ENCODE measurements around the gene KAZN.

The KAZN gene

DNA sequence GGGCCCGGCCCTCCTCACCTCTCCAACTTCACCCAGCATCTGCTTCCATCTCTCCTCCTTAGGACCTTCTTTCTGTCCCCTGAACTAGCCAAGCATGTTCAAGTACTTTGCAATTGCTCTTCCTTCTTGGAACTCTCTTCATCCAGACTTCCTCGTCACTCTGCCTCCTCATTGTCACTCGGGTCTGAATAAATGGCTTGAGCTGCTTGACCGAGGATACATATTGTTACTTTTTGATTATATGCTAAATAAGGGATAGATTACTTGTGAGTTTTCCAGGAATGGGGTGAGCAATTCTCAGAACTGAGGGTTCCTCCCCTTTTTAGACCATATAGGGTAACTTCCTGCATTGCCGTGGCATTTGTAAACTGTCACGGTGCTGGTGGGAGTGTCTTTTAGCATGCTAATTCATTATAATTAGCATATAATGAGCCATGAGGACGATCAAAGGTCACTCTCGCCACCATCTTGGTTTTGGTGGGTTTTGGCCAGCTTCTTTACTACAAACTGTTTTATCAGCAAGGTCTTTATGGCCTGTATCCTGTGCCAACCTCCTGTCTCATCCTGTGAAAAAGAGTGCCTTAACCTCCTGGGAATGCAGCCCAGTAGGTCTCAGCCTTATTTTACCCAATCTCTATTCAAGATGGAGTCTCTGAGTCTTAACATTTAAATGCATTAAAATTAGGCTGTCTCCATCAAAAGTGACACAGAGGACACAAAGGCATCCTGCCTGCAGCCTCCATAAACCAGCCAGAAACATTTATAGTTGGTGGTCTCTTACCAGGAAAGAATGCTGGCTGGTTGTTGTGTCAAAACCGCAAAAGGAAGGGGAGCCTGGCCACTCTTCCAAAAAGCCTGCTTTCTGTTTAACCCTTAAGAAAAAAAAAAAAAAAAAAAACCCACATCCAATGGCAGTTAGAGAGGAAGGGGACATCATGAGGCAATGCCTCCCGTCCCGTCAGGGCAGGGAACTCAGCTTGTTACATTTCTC is 179.3 kb downstream of the KAZN start:
- DNase-seq = no peak

DNA sequence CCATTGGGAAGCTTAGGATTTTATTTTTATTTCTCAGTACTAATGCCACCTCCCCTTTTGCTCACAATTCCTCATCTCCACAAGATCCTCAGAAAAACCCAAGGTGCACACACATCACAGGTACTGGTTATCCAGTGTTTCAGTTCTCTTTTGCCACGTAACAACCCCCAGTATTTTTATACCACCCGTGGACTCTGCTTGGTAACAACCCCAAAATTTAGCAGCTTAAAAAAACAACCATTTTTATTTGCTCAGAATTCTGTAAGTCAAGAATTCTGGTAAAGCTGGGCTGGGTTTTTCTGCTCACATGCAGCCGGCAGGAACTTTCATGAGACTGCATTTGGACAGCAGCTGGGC is 180.0 kb downstream of the KAZN start:
- DNase-seq = no peak

DNA sequence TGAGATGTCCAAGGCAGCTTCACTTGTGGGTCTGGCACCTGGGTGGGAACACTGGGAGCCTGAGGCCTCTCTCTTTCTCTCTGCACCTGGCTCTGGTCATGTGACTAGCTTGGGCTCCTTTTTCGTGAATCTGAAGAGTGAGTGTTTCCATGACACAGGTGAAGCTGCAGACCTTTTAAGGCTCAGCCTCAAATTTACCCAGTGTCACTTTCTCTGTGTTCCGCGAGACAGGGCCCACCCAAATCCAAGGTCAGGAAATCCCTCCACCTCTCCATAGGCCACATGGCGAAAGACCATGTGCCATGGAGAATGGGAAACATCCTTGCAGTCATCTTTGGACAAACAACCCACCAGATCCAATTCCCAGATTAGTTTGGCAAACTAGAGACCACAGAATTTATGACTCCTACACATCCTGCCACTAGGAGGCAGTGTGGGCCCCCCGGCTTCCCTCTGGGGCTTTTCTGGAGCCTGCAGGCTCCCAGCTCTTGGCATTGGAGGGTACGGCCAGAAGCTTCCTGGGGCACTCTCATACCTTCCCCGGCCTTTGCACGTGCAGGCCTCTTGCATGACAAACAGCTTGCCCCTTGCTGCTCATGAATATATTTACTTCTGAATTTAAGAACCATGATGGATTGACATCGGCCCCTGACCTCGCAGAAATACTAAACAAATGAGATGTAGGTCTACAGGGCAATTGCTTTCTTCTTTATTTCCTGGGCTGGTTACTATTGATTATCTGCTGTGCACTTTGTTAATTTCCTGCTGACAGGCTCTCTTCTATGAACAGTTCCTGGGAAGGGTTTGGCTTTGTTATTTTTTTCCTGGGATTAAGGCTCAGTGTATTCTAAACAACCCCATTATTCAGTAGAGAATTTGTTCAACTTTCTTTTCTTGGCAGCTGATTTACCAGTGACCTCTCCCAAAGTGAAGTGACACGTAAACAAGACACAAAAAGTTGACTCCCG is 180.7 kb downstream of the KAZN start:
- DNase-seq = no peak

DNA sequence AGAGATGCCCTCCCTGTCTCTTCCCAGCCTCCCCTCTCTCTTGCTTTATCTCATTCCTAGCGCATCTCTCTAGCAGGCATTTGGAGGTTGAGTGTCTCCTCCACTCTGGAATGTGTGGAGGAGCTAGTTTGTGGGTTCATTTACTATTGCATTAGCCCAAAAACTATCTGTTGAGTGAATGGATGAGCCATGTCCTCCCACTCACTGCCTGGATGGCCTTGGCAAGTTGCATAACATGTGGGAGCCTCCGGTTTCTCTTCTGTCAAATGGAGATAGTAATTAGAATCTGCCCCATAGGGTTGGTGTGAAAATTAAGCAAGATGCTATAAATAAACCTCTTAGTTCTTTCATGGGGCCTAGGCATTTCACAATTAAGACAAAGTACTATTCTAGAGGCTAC is 181.8 kb downstream of the KAZN start:
- DNase-seq = no peak

DNA sequence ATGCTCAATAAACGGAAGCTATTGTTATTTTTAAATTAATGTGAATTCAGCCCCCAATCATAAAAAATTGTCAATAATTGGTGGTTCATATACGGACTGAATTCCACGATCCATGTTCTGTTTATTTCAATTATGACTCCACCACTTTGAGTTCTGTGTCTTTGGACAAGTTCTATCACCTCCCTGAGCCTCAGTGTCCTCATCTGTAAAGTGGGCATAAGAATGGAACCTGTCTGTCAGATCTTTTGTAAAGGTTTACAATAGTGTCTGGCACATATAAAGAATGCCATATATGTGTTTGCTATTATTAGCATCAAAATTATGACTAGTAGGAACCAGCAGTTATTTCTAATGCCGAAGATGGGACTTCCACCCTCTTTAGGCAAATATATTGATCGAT is 183.3 kb downstream of the KAZN start:
- DNase-seq = no peak

DNA sequence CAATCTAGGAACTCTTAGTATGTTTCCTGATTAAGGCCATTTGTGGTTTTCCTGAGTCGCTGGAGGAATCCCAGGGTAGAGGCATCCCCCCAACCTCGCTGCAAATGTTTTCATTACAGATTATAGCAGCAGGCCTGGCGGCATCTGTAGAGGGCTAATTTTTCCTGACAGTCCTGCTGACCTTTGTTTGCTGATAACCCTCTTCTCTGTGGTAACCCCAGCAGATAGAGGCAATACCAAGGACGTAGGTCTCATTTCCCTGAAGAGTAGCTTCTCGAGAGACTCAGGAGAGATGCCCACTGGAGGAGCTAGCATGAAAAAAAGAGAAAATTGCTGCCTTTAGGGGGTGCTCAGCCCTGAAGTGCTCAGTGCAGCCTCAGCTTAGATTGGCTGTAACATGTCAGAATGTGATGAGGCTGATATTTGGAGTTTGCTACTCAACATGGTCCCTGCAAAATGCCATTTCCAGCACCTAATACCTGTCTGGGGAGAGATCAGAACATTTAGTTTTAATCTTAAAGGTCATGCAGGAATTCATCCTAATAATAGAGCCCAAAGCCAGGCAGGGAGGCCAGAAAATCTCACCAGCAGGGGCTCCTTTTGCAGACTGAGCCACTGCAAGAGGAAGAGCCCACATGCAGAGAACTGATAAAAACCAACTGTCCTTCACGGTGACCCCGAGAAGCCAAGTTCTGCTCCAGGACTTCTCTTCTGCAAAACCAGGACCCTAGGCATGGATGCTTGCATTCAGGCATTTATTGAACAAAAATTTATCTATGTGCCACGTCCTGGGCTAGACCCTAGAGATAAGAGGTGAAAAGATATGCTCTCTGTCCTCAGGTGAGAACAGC is 184.5 kb downstream of the KAZN start:
- no peak for DNase-seq

DNA sequence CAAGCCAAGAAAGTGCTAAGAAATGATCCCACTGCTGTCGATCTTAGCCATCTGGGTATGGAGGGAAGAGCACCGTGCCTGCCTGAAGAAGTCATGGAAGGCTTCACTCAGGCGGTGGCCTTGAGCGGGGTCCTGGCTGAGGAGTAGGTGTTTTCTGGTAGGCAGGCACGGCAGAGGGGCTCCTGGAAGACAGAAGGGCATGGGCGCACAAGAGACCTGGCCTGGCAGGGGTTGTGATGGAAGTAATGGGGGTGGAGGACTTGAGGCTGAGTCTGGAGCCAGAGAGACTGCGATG is 185.1 kb downstream of the KAZN start:
- DNase-seq = no peak

DNA sequence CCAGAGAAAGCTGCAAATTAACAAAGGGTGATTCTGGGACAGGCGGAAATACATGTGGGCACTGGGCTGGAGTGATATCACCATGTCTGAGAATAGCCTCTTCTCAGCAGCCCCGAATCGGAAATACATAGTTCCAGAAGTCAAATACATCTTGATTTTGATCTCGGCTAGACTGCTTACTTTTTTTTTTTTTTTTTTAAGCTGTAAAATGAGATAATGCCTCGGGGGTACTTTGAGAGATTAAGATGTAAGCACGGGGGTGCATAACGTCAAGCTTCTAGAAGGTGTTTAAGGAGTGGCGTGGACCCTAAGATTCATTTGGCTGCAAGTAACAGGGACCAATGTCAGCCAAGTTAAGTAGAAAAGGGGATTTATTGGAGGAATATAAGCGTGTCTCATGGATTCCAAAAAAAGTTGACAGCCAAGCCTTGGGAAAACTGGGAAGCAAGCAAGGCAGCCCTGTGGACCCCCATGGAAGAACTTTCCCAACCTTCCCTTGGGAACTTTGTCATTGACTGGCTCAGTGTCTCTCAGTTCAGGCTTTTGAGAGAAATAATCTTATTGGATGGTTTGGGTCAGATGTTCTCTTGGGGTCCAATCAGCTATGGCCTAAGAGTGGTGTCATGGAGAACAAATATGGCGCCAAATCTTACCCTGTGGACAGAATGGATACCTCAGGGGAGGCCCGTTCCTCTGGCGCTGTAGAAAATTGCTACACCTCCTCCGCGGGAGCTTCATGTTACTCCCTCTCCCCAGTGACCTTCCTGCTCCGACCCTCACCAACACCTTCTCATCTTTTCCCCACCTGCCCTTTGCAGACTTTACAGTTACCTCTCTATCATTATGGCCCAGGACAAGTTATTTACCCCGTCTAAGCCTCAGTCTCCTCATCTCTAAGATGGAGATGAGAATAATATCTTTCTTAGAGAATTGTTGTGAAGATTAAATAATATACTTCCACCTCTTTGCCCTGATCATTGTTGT is 186.6 kb downstream of the KAZN start:
- DNase-seq = no peak

DNA sequence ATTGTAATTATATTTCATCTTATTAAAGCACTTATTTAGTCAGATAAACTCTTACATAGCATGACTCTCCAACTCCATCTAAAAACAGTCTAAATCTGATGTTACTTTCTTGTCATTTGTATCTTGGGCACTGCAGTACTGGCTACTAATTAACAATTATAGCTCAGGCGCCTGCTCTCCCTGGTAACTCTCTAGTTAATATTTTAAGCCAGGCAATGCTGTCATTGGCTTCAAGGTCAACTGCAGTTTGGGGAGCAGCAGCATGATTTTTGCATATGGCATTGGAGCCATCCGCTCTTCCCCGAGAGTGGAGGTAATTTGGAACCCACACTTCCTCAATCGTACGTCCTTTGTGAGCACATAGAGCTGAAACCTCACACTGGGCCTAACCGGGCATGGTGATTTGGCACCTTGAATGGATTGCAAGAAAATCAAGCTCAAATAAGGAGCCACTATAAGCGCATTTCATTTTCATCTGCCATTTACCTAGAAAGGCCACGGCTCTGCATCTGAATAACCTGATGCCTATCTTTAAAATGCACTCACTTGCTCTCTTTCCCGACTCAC is 187.7 kb downstream of the KAZN start:
- DNase-seq = no peak

DNA sequence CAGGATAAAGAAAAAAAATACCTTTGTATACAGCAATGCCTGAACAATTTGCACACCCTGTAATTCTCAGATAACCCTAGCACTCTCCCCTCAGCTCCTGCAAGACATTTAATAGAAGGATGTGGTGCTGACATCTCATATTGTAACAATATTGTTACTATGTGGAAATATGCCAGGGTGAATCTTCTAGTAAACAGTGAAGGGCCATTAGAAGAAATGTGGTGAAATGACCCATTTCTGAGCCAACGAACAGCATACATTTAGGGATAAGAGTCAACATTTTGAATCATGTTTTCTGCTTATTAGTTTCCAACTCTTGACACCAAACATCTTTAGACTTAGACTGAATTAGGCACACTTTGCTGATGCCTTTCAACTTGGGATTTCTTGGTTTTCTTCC is 188.2 kb downstream of the KAZN start:
- no peak for DNase-seq

DNA sequence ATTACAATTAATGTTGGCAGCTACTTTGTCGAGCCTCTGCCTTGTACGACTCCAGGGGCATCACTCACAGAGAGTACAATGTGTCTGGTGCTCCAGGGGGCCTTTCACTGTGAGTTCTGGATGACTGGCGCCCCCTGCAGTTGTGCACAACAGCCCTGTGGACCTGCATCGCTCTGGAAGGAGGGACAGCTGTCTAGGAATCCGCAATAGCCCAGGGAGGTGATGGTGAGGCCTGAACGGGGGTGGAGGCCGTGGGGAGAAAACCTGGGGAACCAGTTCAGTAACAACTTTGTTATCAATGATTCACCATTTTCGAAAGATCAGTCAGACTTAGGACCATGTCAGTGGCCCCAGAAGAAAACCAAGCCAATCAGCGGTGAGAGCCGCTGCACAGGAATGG is 189.1 kb downstream of the KAZN start:
- no peak for DNase-seq

DNA sequence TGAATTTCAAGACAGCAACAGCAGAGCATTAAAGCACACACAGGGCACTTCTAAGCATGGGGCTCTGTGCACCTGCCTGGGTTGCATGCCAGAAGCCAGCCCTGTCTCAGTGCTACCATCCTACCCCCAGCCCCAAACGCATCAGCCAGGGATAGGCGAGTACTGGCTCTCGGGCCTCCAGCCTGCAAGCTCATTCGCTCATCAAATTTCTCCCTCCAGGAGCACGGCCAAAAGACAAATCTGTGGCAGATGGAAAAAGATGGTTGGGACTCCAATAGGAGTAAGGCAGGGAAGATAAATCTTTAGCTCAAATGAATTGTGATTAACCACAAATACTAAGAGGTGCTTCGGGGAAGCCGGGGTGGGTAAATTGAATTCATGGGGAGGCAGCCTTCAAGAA is 189.6 kb downstream of the KAZN start:
- DNase-seq = no peak

DNA sequence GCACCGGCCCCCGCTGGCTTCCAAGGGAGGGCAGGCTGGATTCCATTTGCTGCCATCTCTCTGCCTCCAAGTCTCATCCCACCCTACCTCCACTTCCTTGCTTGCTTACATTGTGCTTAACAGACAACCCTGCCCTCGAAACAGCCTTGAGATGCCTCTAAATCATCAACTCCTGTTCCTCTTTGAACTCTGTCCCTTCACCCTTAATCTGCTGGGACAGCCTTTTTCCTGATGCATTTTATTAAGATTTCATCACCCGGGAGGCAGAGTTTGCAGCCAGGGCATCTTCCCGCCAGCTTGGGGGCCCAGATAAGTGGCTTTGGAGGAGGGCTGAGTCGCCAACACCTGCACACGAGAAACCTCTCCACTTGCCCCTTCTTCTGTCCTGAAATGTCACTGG is 192.5 kb downstream of the KAZN start:
- no peak for DNase-seq

DNA sequence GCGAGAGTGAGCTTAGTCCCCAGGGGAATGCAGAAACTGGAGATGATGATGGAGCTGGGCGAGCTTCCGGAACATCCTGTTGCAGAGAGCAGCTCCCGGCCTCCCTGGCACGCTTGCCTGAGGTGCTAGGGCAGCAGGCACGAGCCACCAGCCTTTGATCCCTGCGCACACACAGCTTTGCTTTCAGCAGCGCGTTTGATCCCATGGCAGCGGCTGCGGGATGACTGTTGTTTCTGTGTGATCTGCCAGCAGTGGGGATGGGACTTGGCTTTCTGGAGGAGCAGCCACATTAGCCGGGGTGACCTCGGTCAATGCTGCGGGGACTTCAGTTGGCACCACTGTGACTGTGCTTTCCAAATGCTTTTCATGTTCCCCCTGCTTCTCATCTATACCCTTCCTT is 193.2 kb downstream of the KAZN start:
- DNase-seq = no peak

DNA sequence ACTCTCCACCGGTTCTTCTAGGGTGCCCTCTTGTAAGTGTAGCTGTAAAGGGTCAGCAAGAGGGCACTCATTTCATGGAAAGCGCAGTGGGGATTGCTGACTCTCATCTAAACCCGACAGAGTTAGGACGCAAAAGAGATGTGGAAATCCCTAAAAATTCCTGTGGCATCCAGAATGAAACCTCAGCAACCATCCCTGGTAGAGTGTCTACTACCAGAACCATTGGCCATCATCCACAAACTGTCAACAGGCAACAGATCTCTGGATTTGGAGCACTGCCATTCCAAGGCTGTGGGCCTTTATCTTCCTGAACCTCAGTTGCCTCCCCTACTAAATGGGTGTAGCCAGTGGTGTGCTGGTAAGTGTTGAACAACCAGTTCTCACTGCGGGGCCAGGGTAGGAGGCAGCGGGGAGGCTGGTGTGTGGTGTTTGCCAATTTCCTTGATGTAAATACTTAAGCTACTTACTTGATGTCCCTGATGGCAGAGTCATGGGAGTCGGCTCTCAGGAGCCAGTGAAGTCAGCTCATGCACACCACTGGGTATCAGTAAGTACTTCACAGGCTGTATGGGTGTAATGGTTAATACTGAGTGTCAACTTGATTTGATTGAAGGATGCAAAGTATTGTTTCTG is 195.8 kb downstream of the KAZN start:
- DNase-seq = no peak

DNA sequence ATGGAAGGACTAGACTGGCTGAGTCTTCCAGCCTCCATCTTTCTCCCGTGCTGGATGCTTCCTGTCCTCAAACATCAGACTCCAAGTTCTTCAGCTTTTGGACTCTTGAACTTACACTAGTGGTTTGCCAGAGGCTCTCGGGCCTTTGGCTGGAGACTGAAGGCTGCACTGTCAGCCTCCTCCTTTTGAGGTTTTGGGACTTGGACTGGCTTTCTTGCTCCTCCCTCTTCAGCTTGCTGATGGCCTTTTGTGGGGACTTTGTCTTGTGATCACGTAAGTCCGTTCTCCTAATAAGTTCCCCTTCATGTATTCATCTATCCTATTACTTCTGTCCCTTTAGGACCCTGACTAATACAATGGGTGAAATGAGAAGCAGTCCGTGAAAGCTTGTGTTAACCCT is 196.4 kb downstream of the KAZN start:
- no peak for DNase-seq

DNA sequence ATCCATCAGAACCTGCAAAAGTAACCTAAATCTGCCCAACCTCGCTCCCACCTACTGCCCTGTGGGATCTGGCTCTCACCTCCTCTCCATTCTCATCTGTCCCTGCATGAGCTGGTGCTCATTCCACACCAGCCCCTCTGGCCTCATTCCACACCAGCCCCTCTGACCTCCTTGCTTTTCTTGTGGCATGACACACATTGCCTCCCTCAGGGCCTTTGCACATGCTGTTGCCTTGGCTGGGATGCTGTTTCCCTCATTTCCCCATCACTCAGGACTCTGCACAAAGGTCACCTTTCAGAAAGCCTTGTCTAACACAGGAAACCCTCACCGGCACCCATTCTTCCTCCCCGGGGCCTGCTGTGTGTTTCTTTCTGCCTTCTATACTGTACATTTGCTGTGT is 197.1 kb downstream of the KAZN start:
- no peak for DNase-seq

DNA sequence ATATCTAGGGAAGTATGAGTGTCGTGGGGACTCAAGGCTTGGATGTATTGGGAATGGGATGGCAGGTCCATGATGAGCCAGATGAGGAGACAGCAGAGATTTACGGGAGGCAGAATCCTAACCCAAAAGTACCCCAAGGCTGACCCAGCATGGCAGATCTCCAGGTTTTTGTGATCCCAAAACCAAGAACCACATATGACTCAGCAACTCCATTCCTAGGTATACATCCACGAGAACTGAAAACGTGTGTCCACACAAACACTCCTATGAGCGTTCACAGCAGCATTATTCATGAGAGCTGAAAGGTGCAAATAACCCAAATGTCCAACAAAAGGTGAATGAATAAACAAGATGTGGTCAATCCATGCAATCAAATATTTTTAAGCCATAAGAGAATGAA is 201.5 kb downstream of the KAZN start:
- DNase-seq = no peak

DNA sequence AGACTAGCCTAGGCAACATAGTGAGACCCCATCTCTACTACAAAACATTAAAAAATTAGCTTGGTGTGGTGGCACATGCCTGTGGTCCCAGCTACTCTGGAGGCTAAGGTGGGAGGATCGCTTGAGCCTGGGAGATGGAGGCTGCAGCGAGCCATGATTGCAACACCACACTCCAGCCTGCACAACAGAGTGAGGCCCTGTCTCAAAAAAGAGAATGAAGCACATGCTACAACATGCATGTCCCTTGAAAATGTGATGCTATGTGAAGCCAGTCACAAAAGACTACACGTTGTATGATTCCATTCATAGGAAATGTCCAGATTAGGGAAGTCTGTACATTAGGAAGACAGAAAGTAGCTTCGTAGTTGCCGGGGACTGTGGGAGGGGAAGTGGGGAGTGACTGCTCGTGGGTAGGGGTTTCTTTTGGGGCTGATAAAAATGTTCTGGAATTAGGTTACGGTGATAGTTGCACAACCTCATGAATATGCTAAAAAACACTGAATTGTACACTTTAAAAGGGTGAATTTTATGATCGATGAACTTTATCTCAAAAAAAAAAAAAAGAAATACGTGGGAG is 202.1 kb downstream of the KAZN start:
- DNase-seq = no peak

DNA sequence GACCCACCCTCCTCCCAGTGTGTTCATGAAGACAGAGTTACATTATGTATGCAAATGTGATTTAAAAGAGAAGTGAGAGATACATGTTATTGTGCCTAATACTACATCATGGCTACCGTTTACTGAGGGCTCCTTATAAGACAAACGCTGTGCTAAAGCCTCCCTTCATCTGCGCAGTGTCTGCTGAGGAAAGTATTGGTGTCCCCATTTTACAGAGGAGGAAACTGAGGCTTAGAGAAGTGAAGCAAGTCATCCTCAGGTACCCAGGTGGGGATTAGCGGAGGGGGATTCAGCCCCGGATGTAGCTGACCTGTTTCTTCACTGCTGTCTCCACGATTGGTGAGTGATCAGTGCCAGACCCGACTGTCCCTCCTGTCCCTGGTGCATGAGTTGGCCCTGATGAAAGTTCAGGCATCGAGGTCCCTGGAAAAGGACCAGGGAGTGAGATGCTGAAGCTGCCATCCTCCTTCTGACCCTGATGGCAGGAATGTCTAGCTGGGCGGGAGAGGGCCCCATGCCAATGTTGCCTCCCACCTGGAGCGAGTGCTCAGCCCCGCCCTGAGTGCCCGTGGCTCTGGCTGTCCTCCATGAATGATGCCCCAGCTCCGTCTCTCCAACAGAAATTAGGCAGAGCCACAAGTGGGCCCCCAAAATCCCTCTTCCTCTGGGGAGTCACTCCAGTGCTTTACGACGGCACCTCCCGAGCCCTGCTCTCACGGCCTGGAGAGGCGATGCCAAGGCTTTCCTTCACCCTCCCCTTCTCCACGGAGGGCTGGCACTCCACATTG is 204.7 kb downstream of the KAZN start:
- DNase-seq = no peak

Measured in CD4-positive, alpha-beta T cell treated with Interleukin-4 for 1 hour (primary cell).